Mucosa of descending colon (tissue), 3 donors: ENCODE results near the gene PGBD2. TPM values are rescaled to one million over a fixed set of nuclear protein-coding genes. Genes with fewer than 3 reads are reported as not detected.
A peak's percentile ranks its signal among the peaks of the same experiment; 100 is the strongest.
"Not testable (repeated sequence)": the region's sequence is repeated elsewhere in the genome, so short reads cannot be mapped to it uniquely, and the experiment has no call there.

Experiments used
- ATAC-seq: fragments of 200-7000 bp; cut with Tn5 transposase; one replicate; pipeline ENCODE4 v1.9.1; 2020; ENCODE audit warnings: mild to moderate bottlenecking, moderate library complexity
- DNase-seq, 3 donors: peaks; one replicate each; pipeline ENCODE4 v3.0.0-alpha.2; 2020
- H3K36me3 ChIP-seq: fragments of 200-600 bp; one replicate; pipeline ENCODE4 v1.8.0; 2021; ENCODE audit warnings: low read depth, mild to moderate bottlenecking
- H3K4me1 ChIP-seq: fragments of 200-600 bp; one replicate; pipeline ENCODE4 v1.8.0; 2021; ENCODE audit warnings: low read depth, mild to moderate bottlenecking
- H3K4me3 ChIP-seq: fragments of 200-600 bp; one replicate; pipeline ENCODE4 v1.8.0; 2021; ENCODE audit warnings: mild to moderate bottlenecking
- H3K9me3 ChIP-seq: fragments of 200-600 bp; one replicate; pipeline ENCODE4 v1.8.0; 2021; ENCODE audit warnings: mild to moderate bottlenecking
- intact Hi-C, 2 donors: fragments of 100-400 bp; cut with DNase I in 1 of 2; cut with micrococcal nuclease in 1 of 2; formaldehyde crosslinking; loops; one replicate each; pipeline versions ENCODE4 v1.11.0 to v1.11.1; 2022; cut with DNase I, micrococcal nuclease
- total RNA-seq, 3 donors: library from RNA; stranded (reverse); fragmentation: NEBNext Ultra II Directional in 2 of 3; extraction: Animal tissue kit (Norgen Biotek cat#: 25700) in 2 of 3; gene quantifications; one replicate each; pipeline versions ENCODE4 v1.2.1 to v1.2.4, GENCODE V29; 2021 to 2023
- TF ChIP-seq, protein P1 (sequence below): fragments of 200-600 bp; IDR thresholded peaks from one replicate; pipeline ENCODE4 v1.8.0; 2022; ENCODE audit warnings: antibody characterized with exemption, mild to moderate bottlenecking
- donor health status: DM: no; HTN: no; CAD: no; lungs with moderate emphysema.
- donor health status: DM: no; HTN: no; CAD: no.
- donor health status: DM: no; HTN: yes; CAD: no.

Gene PGBD2
- total RNA-seq, 3 donors from 2014 or later, result 6.6 to 11.7 (median 10.9) TPM

GRCh38 chr1:248926401-248927182, 20.6 kb downstream of the PGBD2 start:
- H3K4me1 ChIP-seq, result peaks cover 3% of the 10 kb centered on the region
- ATAC-seq (no peak), DNase-seq (no peak)
- H3K36me3 ChIP-seq, result no peaks in the 10 kb centered on the region
- H3K9me3 ChIP-seq, result no peaks in the 10 kb centered on the region
- H3K4me3 ChIP-seq, result no peak overlapping the region
- TF ChIP-seq, protein P1, sequence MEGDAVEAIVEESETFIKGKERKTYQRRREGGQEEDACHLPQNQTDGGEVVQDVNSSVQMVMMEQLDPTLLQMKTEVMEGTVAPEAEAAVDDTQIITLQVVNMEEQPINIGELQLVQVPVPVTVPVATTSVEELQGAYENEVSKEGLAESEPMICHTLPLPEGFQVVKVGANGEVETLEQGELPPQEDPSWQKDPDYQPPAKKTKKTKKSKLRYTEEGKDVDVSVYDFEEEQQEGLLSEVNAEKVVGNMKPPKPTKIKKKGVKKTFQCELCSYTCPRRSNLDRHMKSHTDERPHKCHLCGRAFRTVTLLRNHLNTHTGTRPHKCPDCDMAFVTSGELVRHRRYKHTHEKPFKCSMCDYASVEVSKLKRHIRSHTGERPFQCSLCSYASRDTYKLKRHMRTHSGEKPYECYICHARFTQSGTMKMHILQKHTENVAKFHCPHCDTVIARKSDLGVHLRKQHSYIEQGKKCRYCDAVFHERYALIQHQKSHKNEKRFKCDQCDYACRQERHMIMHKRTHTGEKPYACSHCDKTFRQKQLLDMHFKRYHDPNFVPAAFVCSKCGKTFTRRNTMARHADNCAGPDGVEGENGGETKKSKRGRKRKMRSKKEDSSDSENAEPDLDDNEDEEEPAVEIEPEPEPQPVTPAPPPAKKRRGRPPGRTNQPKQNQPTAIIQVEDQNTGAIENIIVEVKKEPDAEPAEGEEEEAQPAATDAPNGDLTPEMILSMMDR, result no peak
- intact Hi-C loops, result no loop called here

DNA sequence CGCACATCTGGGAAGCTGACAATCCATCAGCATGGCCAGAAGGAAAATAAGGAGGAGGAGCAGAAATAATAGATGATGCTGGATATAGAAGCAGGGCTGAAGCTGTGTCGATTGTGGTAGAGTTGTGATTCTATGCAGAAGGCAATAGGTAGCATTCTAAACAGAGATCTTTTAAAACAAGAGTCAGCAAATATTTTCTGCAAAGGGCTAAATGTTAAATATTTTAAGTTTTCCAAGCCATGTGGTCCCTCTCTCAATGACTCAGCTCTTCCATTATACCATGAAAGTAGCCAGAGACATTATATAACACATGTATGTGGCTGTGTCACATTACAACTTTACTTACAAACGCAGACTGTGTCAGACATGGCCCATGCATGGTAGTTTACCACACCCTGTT, 21.2 kb downstream of the PGBD2 start:
- H3K4me1 ChIP-seq, H3K9me3 ChIP-seq, H3K4me3 ChIP-seq, DNase-seq, intact Hi-C loops, H3K36me3 ChIP-seq, ATAC-seq: not testable (repeated sequence)

- H3K4me3 ChIP-seq, H3K36me3 ChIP-seq, H3K4me1 ChIP-seq, intact Hi-C loops, DNase-seq, H3K9me3 ChIP-seq, ATAC-seq: not testable (repeated sequence)
Measured at GRCh38 chr1:248928122-248928521, 22.1 kb downstream of the PGBD2 start.

DNA sequence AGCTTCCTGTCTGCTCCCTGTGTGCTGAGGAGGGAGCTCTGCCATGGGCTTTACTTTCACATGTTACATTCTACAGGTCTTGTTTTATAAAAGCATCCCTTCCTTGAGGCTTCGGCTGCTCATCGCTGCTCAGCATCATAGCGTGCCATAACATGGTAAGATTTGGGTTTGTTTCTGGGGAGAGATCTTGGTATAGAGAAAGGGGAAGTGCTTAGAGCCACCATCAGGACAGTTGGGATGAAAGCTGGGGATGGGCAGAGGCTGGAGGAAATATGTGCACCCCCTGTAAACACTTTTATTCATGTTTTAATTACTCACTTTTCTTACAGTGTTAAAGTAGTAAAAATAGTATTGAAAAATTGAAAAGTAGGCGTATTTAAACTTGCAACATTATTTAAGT, 24.0 kb downstream of the PGBD2 start:
- DNase-seq, H3K9me3 ChIP-seq, H3K36me3 ChIP-seq, intact Hi-C loops, H3K4me3 ChIP-seq, ATAC-seq, H3K4me1 ChIP-seq: not testable (repeated sequence)

GRCh38 chr1:248938173-248938809, 32.3 kb downstream of the PGBD2 start:
- H3K9me3 ChIP-seq, intact Hi-C loops, ATAC-seq, H3K4me1 ChIP-seq, H3K4me3 ChIP-seq, H3K36me3 ChIP-seq, DNase-seq: not testable (repeated sequence)

DNA sequence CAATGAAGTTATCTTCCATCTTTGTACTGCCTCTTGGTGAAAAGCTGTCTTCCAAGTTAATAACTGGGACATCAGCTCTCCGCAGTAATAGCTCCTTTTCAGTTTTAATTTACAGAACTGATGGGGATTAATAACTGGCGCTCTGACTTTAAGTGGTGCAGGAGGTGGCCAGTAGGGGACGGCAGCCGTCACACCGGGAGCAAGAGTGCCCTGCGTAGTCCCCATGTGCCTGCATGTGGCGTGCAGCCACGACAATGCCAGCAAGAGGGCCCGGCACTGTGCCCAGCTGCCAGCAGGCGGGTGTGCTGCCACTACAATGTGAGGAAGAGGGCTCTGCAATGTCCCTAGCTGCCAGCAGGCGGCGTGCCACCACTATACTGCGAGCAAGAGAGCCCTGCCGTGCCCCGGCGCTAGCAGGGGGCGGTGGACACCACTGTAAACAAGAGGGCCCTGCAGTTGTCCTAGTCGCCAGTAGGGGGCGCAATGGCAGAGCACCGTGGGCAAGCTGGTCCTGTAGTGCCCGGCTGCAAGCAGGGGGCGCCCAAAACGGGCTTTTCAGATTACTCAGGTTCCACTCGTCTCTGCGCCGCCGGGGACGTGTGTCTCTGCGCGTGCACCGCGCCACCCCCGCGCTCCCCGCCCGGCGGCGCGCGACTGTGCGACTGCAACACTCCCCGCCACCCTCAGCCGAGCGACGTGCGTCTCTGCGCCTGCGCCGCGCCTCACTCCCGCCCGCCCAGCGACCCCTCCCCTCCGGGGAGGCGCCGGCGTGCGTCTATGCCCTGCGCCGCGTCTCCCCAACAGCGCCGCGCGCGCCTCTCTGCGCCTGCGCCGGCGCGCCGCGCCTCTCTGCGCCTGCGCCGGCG, 38.3 kb downstream of the PGBD2 start:
- intact Hi-C loops, result not testable (repeated sequence)
- peak; percentile 61 for ATAC-seq

DNA sequence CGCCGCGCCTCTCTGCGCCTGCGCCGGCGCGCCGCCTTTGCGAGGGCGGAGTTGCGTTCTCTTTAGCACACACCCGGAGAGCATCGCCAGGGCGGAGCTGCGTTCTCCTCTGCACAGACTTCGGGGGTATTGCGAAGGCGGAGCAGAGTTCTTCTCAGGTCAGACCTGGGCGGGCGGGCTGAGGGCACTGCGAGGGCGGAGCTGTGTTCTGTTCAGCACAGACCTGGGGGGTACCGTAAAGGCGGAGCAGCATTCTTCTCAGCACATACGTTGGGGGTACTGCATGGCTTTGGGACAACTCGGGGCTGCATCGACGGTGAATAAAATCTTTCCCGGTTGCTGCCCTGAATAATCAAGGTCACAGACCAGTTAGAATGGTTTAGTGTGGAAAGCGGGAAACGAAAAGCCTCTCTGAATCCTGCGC, 39.0 kb downstream of the PGBD2 start:
- H3K9me3 ChIP-seq, H3K4me3 ChIP-seq, H3K36me3 ChIP-seq, intact Hi-C loops, ATAC-seq, H3K4me1 ChIP-seq: not testable (repeated sequence)
- DNase-seq, result peak in 2 of 3 donors; percentile 25 to 43

More for the DNA sequence above, 38.3 kb downstream of the PGBD2 start:
- not testable (repeated sequence) for H3K9me3 ChIP-seq, H3K4me3 ChIP-seq, H3K4me1 ChIP-seq, H3K36me3 ChIP-seq
- DNase-seq, result peak in 1 of 3 donors; percentile 63

DNA sequence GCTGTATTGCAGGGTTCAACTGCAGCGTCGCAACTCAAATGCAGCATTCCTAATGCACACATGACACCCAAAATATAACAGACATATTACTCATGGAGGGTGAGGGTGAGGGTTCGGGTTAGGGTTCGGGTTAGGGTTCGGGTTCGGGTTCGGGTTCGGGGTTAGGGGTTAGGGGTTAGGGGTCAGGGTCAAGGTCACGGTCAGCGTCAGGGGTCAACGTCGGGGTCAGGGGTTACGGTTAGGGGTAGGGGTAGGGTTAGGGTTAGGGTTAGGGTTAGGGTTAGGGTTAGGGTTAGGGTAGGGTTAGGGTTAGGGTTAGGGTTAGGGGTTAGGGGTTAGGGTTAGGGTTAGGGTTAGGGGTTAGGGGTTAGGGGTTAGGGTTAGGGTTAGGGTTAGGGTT, 39.4 kb downstream of the PGBD2 start:
- H3K36me3 ChIP-seq, H3K4me3 ChIP-seq, H3K9me3 ChIP-seq, intact Hi-C loops, H3K4me1 ChIP-seq: not testable (repeated sequence)
- ATAC-seq (peak; percentile 83), DNase-seq (peak; percentile 39 to 64 (median 50))

- peak; percentile 40 for ATAC-seq
- intact Hi-C loops, result not testable (repeated sequence)
Measured at GRCh38 chr1:248945856-248946416, 39.9 kb downstream of the PGBD2 start.

More at GRCh38 chr1:248945856-248946416, 39.9 kb downstream of the PGBD2 start:
- H3K36me3 ChIP-seq, DNase-seq, H3K4me1 ChIP-seq, H3K4me3 ChIP-seq, H3K9me3 ChIP-seq: not testable (repeated sequence)

Other genes with a start within 250 kb of the PGBD2 start
- gene OR14I1, start 203.5 kb upstream of the PGBD2 start, total RNA-seq, result not detected
- 100 to 1,000 TPM; 235 to 700 (median 647) TPM for gene LYPD8, start 150.5 kb upstream of the PGBD2 start, total RNA-seq
- gene SH3BP5L, start 80.3 kb upstream of the PGBD2 start, total RNA-seq, result 10 to 100 TPM; 27.2 to 31.0 (median 29.3) TPM
- gene ZNF672, start 68.0 kb upstream of the PGBD2 start, total RNA-seq, result 10 to 100 TPM; 29.6 to 38.8 (median 38.3) TPM
- 10 to 100 TPM; 26.7 to 51.7 (median 43.6) TPM for gene ZNF692, start 47.1 kb upstream of the PGBD2 start, total RNA-seq